A549 (cell line): ENCODE data around the gene TDRKH.

Experiments
- EP300 ChIP-seq, 2 experiments: fragments of >200 bp; sonication (Bioruptor Twin); formaldehyde crosslinking; IDR thresholded peaks; 2 replicates in 1 of 2; 3 replicates in 1 of 2; pipeline ENCODE4 v1.6.1; 2016 to 2017
- HES2 ChIP-seq: fragments of >200 bp; sonication (Bioruptor Twin); formaldehyde crosslinking; IDR thresholded peaks from 2 replicates; pipeline ENCODE4 v1.6.1; 2016
- JUNB ChIP-seq: fragments of >200 bp; sonication (Bioruptor Twin); formaldehyde crosslinking; IDR thresholded peaks from 2 replicates; pipeline ENCODE4 v1.6.1; 2016
- POLR2A ChIP-seq: IDR thresholded peaks from 2 replicates; pipeline ENCODE4 v1.6.1; 2012; ENCODE audit warnings: mild to moderate bottlenecking, low read length
- TF ChIP-seq, protein P1 (sequence below): fragments of >200 bp; sonication (Bioruptor Twin); formaldehyde crosslinking; IDR thresholded peaks from 3 replicates; pipeline ENCODE4 v1.5.1; 2016

DNA sequence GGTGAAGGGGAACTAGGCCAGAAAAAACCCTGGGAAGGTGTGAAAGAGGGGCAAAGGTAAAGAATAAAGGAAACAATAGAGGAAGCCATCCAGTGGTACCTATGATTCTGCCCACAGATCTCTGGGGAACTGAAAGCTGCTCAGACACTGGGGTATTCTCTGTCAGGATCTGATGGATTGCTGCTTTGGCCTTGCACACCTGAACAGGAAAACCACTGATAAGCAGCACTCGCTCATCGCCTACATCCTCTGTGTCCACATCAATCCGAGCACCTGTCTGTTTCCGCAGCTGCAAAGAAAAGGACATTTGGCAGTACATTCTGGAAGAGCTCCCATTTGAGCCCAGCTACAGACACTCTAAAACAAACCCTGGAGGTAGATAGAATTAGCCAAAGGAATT, 10.4 kb downstream of the TDRKH start:
- TF ChIP-seq POLR2A (no peak), HES2 (no peak), JUNB (no peak), EP300 (IDR thresholded peaks at IDR 0.05) (no peak)
- TF ChIP-seq, protein P1, sequence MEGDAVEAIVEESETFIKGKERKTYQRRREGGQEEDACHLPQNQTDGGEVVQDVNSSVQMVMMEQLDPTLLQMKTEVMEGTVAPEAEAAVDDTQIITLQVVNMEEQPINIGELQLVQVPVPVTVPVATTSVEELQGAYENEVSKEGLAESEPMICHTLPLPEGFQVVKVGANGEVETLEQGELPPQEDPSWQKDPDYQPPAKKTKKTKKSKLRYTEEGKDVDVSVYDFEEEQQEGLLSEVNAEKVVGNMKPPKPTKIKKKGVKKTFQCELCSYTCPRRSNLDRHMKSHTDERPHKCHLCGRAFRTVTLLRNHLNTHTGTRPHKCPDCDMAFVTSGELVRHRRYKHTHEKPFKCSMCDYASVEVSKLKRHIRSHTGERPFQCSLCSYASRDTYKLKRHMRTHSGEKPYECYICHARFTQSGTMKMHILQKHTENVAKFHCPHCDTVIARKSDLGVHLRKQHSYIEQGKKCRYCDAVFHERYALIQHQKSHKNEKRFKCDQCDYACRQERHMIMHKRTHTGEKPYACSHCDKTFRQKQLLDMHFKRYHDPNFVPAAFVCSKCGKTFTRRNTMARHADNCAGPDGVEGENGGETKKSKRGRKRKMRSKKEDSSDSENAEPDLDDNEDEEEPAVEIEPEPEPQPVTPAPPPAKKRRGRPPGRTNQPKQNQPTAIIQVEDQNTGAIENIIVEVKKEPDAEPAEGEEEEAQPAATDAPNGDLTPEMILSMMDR: no peak
